Mammary epithelial cell (primary cell): ENCODE data around the gene KIF9.

Experiments used
- CTCF ChIP-seq, 2 donors: IDR thresholded peaks in 1 of 2; conservative IDR thresholded peaks in 1 of 2; 2 replicates each; pipeline ENCODE4 v1.5.1; 2011 to 2012; ENCODE audit warnings: inconsistent platforms in 2 of 2, low read length in 2 of 2, mild to moderate bottlenecking in 2 of 2, control low read depth in 1 of 2, low read depth in 1 of 2; ENCODE audit not compliant: insufficient read depth in 1 of 2; ENCODE audit errors: extremely low read depth in 1 of 2
- EZH2 ChIP-seq: IDR thresholded peaks from 2 replicates; pipeline ENCODE4 v1.6.1; 2012; ENCODE audit warnings: low read length, inconsistent platforms, borderline replicate concordance

DNA sequence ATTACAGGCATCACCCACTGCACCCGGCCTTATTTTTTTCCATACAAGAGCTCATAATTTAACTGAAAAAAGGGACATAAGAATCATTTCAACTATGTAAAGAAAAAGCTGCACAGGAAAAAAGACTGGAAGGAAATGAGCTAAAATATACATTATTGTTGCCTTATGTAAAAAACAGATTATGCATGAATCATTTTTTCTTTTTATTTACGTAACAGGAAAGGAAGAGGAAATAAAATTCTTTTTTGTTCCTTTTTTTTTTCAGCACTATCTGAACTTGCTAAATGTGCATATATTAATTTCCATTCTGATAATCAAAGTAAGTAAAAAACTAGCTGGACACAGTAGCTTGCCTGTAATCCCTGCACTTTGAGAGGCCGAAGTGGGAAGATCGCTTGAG is 12.1 kb downstream of the KIF9 start:
- no peak for TF ChIP-seq CTCF (conservative IDR thresholded peaks at IDR 0.05 in 1 of 2, IDR thresholded peaks at IDR 0.05 in 1 of 2; ENCODE audit: extremely low read depth in 1 of 2, insufficient read depth in 1 of 2, low read depth in 1 of 2, low read length in 2 of 2)
- no peak for TF ChIP-seq EZH2
